Sciatic nerve (tissue), 2 donors: ENCODE results near the gene JMJD6. TPM values are rescaled to one million over a fixed set of nuclear protein-coding genes. Genes with fewer than 3 reads are reported as not detected.
"Not testable (repeated sequence)": the region's sequence is repeated elsewhere in the genome, so short reads cannot be mapped to it uniquely, and the experiment has no call there.

Experiments used
- ATAC-seq: fragments of 200-7000 bp; cut with Tn5 transposase; one replicate; pipeline ENCODE4 v1.9.1; 2020; ENCODE audit warnings: mild to moderate bottlenecking, moderate library complexity
- DNase-seq: peaks from one replicate; pipeline ENCODE4 v3.0.0-alpha.2; 2020; ENCODE audit warnings: low spot score
- intact Hi-C: fragments of 100-400 bp; cut with DNase I; formaldehyde crosslinking; loops from one replicate; pipeline ENCODE4 v1.14.2; 2022
- total RNA-seq: library from RNA; stranded (reverse); fragmentation: NEBNext Ultra II Directional; extraction: Animal tissue kit (Norgen Biotek cat#: 25700); gene quantifications from one replicate; pipeline ENCODE4 v1.2.1, GENCODE V29; 2021
- donor health status: DM: no; HTN: no; CAD: no.
- donor health status: DM: no; HTN: no; CAD: no.

The JMJD6 gene
- total RNA-seq, 1 donor from 2014 or later: 37.2 TPM

DNA sequence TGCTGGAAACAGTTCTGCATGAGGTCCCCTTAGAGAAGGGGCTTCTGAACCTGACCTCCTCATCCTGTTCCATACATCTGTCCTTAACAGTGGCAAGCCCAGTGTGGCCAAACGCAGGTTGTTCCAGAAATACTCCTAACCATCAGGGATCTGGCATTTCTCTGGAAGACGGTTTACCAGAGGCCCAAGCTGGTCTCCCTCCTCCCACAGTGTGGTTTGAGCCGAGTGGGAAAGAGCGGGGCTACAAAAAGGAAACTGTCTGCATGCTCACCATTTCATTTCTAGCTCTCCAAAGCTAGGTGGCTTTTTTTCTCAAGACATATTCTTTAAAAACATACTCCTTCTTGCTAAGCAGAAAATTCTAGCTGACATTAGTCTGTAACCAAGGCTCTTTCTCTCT, 21.6 kb downstream of the JMJD6 start:
- no peak for DNase-seq
- no peak for ATAC-seq
- intact Hi-C loops: no loop called here

DNA sequence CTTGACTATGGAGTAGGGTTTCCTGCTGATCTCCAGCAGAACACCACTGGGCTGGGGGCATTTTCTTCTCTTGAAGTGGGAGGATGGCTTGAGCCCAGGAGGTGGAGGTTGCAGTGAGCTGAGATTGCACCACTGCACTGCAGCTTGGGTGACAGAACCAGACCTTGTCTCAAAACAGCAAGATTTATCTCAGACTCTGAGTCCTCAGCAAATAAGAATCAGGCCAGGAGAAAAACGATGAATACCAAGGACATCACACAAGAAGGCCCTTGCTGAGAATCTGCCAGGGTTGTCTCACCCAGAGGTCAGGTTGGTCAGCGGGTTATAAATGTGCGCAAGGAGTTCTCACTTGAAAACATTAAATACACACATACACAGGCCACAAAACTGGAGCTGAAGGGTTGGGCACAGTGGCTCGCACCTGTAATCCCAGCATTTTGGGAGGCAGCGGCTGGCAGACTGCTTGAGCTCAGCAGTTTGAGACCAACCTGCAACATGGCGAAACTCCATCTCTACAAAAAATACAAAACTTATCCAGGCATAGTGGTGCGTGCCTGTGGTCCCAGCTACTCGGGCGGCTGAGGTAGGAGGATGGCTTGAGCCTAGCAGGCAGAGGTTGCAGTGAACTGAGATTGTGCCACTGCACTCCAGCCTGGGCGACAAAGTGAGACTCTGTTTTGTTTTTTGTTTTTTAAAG, 23.3 kb downstream of the JMJD6 start:
- ATAC-seq (no peak), DNase-seq (no peak)
- intact Hi-C loops: no loop called here

DNA sequence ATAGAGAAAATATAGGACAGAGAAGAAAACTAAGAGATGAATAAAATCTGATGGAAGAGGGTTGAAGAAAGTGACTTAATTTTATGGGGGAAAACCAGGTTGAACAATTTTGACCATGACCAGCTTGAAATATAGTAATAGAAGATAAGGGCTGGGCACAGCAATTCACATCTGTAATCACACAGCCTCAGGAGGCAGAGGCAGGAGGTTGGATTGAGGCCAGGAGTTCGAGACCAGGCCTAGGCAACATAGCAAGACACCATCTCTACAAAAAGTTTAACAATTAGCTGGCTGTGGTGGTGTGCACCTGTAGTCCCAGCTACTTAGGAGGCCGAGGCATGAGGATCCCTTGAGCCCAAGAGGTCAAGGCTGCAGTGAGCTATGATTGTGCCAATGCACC, 24.3 kb downstream of the JMJD6 start:
- no peak for DNase-seq
- ATAC-seq: no peak
- intact Hi-C loops: no loop called here

DNA sequence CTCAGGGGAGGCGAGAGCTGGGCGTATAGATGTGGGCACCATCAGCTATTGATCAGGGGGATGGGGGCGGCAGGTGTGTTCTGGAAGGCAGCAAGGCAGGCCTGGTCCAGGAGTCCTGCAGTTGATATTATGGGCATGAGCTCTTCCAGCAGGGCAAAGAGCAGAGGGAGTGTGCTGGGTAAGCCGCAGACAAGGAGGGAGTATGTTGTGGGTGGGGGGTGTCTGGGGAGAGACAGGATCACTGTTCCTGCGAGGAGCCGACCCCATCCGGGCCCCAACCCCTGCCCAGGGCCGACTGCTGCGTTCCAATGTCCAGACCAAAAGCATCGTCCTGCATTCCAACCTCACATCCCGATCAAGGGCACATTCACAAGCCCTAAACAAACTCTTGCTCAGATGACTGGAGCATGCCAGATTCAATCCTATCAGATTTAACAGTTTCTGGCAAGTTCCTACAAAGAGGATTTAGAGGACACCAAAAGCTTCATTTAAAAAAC, 24.9 kb downstream of the JMJD6 start:
- intact Hi-C loops: no loop called here
- DNase-seq: no peak
- peak; percentile 13 for ATAC-seq

DNA sequence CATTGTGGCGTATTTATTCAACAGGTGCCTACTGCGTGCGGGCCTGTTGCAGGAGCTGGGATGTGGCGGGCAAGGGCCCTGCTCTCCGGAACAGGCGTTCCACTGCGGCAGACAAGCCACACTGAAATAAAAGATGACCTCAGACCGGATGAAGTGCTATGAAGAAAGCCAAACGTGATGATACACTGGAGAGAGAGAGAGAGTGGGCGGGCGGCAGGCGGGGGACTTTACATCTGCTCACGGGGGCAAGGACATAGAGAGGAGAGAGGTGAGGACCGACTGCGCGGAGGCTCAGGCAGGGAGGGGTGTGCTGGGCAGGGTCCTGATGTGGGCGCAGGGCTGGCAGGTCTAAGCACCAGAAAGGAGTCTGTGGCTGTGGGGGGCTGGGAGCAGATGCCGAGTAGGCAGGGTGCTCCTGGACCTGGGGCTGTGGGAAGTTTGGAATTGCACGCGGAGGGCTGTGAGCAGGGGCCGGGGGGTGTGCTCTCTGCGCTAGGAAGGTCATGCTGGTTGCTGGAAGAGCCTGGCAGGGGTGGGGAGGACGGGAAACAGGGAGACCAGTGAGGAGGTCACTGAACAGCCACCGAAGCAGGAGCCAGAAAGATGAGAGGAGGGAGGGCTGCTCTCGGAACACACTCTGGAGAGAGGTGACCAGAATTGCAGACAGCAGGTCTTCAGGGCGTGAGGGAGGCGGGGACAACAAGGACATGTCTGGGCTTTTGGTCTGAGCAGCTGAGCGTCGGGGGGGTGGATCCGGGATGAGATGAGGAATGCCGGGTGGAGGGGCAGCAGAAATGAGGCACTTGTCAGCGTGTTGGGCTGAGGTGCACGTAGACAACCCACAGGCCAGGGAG, 25.6 kb downstream of the JMJD6 start:
- ATAC-seq: peak; percentile 93
- intact Hi-C loops: no loop called here
- DNase-seq: no peak

DNA sequence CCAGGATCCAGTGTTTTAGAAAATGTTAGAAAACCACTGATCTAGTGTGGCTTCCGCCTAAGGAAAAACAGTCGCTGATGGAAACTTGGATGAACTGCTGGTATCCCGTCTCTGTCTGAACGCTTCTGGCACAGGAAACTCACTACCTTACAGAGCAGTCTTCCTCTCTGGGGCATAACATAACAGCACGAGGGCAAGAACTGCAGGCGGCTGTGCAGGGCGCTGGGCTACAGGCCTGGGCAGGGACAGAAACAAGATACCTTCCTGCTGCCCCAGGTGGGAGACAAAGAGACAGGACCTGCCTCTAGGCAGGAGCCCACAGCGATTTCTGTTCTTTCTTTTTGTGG, 26.2 kb downstream of the JMJD6 start:
- ATAC-seq (peak; percentile 34), DNase-seq (no peak)
- intact Hi-C loops: no loop called here

DNA sequence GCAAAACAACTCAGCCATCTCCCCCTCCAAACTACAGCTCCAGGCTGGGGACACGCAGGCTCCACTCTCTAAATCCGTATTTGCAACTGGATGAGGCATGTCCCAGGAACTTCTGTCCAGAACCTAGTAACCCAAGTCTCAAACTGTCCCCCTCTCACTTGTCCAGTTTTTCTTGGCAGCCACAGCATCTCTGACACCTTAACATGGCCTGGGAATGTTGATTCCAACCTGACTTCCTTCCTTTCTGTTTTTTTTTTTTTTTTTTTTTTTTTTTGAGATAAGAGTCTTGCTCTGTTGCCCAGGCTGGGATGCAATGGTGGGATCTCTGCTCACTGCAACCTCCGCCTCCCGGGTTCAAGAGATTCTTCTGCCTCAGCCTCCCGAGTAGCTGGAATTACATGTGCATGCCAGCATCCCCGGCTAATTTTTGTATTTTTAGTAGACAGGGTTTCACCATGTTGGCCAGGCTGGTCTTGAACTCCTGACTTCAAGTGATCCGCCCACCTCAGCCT, 27.9 kb downstream of the JMJD6 start:
- DNase-seq, intact Hi-C loops, ATAC-seq: not testable (repeated sequence)

DNA sequence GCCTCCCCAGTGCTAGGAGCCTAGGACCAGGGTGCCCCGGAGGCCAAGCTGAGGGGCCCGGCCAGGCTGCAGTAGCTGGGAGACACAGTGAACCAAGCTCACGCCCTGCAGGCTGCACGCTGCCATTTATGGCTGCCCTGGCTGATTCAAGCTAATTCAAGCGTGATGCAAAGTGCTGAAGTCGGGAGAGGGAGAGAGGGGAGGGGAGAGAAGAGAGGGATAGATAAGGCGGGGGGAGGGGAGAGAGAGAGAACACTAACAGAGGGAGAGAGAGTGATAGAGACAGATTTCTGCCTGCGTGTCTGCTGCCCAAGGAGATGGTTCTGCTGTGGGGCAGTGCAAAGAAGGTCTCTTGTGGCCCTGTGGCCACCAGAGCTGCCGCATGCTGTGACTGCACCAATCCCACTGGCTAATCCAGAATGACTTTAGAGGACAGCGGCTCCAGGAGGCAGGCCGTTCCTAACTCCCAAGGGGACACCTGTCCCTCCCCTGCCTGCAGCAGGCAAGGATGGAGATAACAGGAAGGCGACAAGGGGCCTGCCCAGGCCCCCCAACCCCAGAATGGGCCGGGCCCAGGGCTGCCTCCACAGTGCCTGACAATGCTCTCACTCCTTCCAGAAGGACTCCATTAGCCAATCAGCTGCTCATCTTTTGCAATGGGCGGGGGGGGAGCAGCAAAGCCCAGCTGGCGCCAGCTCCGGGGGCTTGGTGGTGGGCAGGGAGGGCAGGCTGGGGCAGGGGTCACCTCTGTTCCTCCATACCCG, 28.5 kb downstream of the JMJD6 start:
- intact Hi-C loops: no loop called here
- no peak for DNase-seq
- no peak for ATAC-seq

DNA sequence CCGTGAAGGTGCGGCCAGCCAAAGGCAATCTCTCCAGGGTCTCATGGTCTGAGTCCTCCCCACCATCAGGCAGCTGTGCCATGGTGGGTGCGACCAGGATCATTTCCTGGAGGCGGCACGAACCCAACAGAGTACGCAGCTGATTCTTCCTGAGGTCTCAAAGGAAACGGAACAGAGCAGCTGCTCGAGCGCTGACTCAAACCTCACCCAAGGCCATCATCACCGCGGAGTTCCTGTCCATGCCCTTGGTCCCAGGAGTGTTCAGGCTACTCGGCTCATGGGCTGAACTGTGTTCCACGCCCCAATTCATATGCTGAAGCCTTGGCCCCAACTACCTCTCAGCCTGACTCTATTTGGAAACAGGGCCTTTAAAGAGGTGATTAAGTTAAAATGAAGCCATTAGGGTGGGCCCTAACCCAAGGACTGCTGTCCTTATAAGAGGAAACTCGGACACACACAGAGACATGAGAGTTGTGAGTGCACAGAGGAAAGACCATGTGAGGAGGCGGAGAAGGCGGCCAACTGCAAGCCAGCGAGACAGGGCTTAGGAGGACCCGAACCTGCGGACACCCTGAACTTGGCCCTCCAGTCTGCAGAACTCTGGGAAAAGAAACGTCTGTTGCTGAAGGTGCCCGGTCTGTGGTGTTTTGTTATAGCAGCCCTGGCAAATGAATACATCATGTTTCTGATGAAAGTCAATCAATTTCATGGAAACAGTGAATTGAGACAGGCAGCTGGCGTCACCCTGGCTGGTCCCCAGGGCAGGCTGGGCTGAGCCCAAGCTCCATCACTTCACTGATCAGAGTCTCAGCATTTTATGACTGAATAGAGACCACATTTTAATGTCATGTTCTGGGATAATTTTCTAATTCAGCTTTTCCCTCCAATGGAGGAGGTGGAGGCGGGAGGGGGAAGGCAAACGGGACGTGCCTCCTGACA, 29.4 kb downstream of the JMJD6 start:
- DNase-seq (no peak), ATAC-seq (no peak)

DNA sequence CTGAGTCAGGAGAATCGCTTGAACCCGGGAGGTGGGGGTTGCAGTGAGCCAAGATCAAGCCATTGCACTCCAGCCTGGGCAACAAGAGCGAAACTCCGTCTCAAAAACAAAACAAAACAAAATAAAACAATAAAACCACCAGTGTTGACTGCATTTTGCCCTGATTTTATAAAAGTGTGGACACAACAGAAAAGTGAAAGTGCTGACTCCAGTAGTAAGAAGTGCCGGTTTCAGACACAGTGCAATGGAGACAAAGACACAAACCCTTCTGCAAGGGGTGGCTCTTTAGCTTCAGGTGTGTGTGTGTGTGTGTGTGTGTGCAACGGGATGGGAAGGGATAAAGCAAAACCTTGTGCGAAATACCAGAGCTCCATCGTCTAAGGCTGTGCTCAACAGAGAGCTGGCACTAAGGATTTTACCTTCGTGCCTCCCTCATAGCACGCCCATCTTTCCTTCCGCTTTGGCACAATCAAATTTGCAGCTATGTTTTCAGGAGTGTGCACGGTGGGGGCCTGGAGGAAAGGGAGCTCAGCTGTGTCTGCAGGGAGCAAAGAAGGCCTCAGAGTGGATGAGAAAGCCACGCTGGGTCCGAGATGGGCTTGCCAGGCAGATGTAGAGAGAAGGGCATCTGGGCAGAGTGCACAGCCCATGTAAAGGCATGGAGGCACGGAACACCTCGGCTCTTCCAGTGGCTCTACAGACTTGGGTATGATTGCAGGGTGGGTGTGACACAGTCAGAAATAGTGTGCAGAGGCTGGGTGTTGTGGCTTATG, 31.2 kb downstream of the JMJD6 start:
- ATAC-seq (no peak), DNase-seq (no peak)
- intact Hi-C loops: no loop called here

More for the DNA sequence above, 29.4 kb downstream of the JMJD6 start:
- intact Hi-C loops: no loop called here

DNA sequence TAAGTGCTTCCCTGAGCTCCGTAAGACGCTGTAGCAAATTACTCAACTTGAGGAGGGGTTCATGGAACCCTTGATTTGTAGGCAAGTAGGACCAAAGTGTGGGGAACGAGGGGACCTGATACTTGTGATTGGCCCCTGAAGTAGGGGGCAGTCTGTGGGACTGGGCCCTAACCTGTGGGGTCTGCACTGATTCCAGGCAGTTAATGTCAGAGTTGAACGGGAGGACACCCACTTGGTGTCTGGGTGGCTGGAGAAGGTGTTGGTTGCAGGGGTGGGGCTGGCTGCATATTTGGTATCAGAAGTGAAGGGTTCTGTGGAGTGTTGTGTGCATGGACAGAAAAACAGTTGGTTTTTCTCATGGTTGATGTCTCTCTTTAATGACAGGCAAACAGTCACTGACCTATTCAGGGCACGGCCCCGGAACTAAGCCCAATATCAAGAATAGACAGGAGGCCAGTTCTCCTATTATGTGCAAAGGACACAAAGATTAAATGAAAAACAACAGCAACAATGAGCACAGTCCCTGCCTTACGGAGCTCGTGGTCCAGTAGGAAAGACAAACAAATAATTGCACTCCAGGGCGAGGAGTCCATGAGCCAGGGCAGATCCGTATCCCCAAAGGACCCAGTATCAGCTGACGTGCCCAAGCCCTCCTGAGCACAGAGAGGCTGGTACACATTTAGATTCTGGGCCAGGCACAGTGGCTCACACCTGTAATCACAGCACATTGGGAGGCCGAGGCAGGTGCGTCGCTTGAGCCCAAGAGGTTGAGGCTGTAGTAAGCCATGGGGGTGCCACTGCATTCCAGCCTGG, 34.8 kb downstream of the JMJD6 start:
- DNase-seq (no peak), ATAC-seq (no peak)
- intact Hi-C loops: no loop called here

DNA sequence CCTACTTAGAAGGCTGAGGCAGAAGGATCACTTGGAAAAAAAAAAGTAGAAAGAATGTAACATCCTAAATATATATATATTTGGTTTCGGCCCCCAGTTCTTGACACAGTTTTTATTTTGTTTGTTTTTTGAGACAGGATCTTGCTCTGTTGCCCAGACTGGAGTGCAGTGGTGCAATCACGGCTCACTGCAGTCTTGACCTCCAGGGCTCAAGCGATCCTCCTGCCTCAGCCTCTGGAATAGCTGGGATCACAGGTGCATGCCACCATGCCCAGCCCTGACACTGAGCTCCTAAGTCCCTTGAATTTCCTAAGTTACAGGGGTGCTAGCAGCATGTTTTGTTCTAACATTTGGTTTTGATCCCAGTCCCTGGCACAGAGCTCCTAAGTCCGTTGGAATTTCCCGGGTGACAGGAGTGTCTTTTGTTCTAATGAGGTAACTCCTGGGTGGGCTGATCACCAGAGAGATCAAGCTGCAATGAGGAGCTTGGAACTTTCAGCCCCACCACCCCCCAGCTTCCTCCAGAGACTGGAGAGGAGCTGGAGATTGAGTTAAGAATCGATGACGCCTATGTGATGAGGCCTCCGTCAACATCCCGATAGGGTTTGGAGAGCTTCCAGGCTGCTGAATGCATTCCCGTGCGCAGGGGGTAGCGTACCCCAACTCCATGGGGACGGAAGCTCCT, 35.7 kb downstream of the JMJD6 start:
- DNase-seq: no peak
- intact Hi-C loops: no loop called here
- ATAC-seq: no peak

DNA sequence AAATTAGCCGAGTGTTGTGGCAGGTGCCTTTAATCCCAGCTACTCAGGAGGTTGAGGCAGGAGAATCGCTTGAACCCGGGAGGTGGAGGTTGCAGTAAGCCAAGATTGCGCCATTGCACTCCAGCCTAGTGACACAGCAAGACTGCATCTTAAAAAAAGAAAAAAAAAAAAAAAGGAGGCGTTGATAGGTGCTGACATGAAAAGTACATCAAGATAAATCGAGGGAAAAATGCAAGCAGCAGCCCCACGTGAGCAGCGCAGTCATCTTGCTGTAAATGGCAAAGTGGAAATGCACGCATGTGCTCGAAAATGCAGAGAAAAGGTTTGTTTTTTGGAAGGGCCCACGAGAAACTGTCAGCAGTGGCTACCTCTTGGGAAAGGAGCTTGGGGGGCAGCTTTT, 36.5 kb downstream of the JMJD6 start:
- intact Hi-C loops: no loop called here
- ATAC-seq: no peak
- DNase-seq: no peak

DNA sequence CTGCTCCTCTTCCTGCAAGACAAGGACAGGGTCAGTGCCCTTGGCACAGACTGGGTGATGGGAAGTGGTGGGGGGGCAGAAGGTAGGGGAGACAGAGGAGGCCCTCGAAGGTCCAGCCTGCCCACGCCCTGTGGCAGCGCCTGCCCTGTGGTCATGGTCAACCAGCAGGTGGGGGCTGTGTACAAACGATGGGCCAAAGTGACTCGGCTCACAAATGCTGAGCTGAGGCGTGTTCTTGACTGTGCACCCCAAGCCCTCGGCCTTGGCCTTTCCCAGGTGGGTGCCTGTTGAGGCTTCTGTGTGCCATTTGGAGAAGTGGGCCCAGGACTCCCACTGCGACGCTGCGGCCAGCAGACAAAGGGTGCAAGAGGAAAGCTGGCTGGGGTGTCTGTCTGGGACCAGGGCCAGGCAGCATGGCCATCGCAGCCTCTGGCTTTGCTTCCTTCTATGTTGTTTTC, 38.2 kb downstream of the JMJD6 start:
- intact Hi-C loops: no loop called here
- ATAC-seq (peak; percentile 32), DNase-seq (no peak)

DNA sequence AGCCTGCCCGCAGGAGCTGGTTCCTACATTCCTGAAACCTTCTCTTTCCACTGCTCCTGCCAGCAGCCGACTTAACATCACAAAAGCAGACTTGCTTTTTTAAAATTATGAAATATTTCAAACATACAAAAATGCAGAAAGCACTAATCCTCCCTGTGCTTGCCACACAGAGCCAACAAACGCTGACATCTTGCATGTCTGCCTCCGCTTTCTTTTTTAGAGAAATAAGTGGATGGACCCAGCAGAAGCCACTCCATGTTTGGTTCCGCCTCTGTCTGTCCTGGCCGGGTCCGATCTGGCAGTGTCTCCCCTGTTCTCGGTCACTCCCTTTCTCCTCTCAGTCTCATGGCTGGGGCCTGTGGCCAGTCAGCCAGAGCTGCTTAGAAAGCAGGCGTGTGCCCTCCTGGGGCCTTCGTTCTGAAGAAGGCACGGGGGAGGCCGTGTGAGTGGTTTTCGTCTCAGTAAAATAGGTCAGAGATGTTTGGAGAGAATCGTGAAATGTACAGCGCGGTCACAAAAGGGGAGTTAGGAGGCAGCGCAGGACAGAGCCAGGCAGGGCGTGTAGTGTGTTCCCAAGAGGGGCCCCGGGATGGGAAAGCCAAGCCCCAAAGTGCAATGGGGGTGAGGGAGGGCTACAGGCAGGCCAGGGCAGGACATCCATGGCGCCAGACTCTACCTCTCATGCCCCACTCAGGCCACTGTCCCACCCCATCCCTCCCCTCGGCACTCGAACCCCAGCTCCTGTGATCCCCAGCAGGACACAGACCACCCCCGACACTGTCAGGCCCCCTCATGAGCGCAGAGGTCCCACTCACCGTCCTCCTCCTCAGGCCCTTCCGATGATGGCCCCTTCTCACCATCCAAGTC, 38.9 kb downstream of the JMJD6 start:
- ATAC-seq: peak; percentile 79
- DNase-seq: no peak
- intact Hi-C loops: no loop called here
